Measurements from ENCODE around the gene C10orf90. TPM values are rescaled to one million over a fixed set of nuclear protein-coding genes. Genes with fewer than 3 reads are reported as not detected.

The C10orf90 gene
- total RNA-seq, 6 donors from 2014 or later = 1.0 TPM; not detected in 5

DNA sequence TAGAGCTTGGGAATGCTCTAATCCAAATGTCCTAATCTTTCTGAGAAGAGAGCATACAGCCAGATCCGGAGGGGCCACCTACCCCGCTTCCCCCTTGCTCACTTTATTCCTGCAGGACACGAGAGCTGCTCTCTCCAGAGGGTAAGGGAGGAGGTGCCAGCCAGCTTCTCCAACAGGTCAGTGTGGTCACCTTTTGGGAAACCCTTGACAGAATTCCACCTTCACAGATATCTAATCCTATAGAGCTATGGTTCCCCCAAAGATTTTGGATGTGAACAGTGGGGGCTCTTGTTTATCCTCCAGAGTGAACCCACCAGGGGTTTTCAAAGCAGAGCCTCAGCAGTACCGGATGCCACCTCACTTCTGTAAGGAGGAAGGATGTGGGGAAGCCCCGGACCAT lies 34.6 kb upstream of the C10orf90 start:
- TF ChIP-seq EP300 (IDR thresholded peaks at IDR 0.05) (no peak), POLR2AphosphoS5 (IDR thresholded peaks at IDR 0.05) (no peak), POLR2A (IDR thresholded peaks at IDR 0.05) (no peak), CTCF (IDR thresholded peaks at IDR 0.05) (no peak)
- DNase-seq (no peak), ATAC-seq (ENCODE audit: low FRiP score in 2 of 2) (no peak)
- Histone ChIP-seq H3K4me3 (no peak overlapping the region), H3K36me3 (no peaks in the 10 kb centered on the region), H3K9me3 (no peaks in the 10 kb centered on the region), H3K27ac (no peak overlapping the region), H3K4me1 (no peaks in the 10 kb centered on the region), H3K27me3 (no peaks in the 10 kb centered on the region)
- WGBS, 2 donors = 30 to 54% methylated on average over 5 of the region's 5 CpGs

- ATAC-seq (ENCODE audit: low FRiP score in 2 of 2) (no peak), DNase-seq (no peak)
- Histone ChIP-seq H3K9me3 (no peaks in the 10 kb centered on the region), H3K4me1 (no peaks in the 10 kb centered on the region), H3K36me3 (no peaks in the 10 kb centered on the region), H3K27ac (no peak overlapping the region), H3K4me3 (no peak overlapping the region), H3K27me3 (no peaks in the 10 kb centered on the region)
- no peak for TF ChIP-seq POLR2A (IDR thresholded peaks at IDR 0.05)
- no peak for TF ChIP-seq CTCF (IDR thresholded peaks at IDR 0.05)
- no peak for TF ChIP-seq EP300 (IDR thresholded peaks at IDR 0.05)
- TF ChIP-seq POLR2AphosphoS5 (IDR thresholded peaks at IDR 0.05) = no peak
- 58 to 70% methylated on average over 7 of the region's 7 CpGs for WGBS, 2 donors
Observed at GRCh38 chr10:126704649-126705048, 34.2 kb upstream of the C10orf90 start.

DNA sequence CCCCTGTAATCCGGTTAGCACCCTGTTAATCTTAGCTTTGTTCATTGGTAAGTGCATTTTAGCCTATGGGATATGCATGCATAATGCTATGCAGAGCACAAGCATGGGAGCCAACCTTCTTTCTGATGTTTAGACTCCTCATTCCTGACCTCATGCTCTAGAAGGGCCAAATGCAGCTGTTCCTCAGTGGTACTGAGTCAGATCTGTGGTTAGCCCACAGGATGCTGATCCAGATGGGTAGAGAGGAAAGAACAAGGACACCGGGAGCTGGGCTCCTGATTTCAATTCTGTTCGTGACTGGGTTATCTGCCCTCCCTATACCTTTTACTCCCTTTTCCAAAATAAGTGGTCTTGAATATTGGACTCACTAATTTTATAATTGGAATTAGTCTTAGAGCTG lies 31.7 kb upstream of the C10orf90 start:
- ATAC-seq (ENCODE audit: low FRiP score in 2 of 2) = no peak
- no peaks in the 10 kb centered on the region for H3K4me1 ChIP-seq
- TF ChIP-seq EP300 (IDR thresholded peaks at IDR 0.05) (no peak), POLR2AphosphoS5 (IDR thresholded peaks at IDR 0.05) (no peak), POLR2A (IDR thresholded peaks at IDR 0.05) (no peak), CTCF (IDR thresholded peaks at IDR 0.05) (no peak)
- no peaks in the 10 kb centered on the region for H3K36me3 ChIP-seq
- DNase-seq = no peak
- no peak overlapping the region for H3K4me3 ChIP-seq
- H3K27me3 ChIP-seq = no peaks in the 10 kb centered on the region
- no peaks in the 10 kb centered on the region for H3K9me3 ChIP-seq
- H3K27ac ChIP-seq = no peak overlapping the region
- 75 to 82% methylated on average over 3 of the region's 3 CpGs for WGBS, 2 donors

DNA sequence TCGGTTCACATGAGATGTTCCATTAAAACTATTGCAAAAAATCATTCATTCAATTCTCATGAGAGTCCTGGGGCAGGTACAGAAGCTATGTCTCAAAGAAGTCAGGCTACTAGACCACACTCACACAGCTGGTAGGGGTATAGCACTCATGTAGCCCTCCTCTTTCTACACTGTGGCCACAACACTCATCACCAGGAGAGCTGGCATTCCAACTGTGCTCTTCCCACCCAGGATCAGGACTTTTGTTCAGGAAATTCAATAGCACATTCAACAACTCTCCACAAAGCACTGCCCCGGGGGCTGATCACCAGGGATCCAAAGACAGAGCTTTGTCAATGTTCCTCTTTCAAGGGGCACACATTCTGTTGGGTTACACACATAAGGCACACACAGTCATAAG lies 31.0 kb upstream of the C10orf90 start:
- WGBS, 2 donors = 63 to 84% methylated on average over 2 of the region's 2 CpGs

More for the DNA sequence above, 31.0 kb upstream of the C10orf90 start:
- Histone ChIP-seq H3K4me1 (no peaks in the 10 kb centered on the region), H3K27ac (no peak overlapping the region), H3K36me3 (no peaks in the 10 kb centered on the region), H3K4me3 (no peak overlapping the region), H3K27me3 (no peaks in the 10 kb centered on the region), H3K9me3 (no peaks in the 10 kb centered on the region)
- ATAC-seq (ENCODE audit: low FRiP score in 2 of 2) (no peak), DNase-seq (no peak)
- TF ChIP-seq EP300 (IDR thresholded peaks at IDR 0.05) (no peak), POLR2AphosphoS5 (IDR thresholded peaks at IDR 0.05) (no peak), CTCF (IDR thresholded peaks at IDR 0.05) (no peak), POLR2A (IDR thresholded peaks at IDR 0.05) (no peak)
